ENCODE data around the gene RPL38. TPM values are rescaled to one million over a fixed set of nuclear protein-coding genes. Genes with fewer than 3 reads are reported as not detected.

RPL38 gene
- total RNA-seq, 2 donors from 2014 or later = 531 to 611 TPM

- 84% methylated on average over 7 of the region's 7 CpGs for WGBS
These were observed 39.6 kb upstream of the RPL38 start for GRCh38 chr17:74163836-74164235.

DNA sequence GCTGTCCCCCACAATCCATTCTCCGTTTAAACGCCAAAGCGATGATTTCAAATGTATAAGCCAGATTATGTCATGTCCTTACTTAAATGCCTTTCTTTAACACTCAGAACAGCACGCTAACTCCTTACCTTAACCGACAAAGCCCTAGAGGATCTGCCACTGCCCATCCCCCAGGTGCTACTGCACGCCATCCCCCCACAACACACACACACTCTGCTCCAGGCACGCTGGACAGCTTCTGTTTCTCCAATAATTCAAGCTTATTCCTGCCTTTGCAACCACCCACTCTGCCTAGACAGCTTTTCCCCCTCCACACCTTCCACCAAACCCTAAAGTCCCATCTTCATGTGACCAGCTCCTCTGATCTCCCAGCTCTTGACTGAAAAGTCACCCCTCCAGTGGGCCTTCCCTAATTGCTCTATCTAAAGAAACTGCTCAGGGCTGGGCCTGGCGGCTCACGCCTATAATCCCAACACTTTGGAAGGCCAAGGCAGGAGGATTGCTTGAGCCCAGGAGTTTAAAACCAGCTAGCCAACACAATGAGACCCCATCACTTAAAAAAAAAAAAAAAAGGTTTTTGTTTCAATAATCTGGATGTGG, 38.9 kb upstream of the RPL38 start:
- Histone ChIP-seq H3K27ac (no peak overlapping the region), H3K36me3 (no peaks in the 10 kb centered on the region), H3K4me3 (no peak overlapping the region), H3K4me1 (replicated peaks) (no peaks in the 10 kb centered on the region), H3K27me3 (replicated peaks; ENCODE audit: insufficient read depth) (no peaks in the 10 kb centered on the region), H3K9me3 (no peaks in the 10 kb centered on the region)
- WGBS = 89% methylated on average over 9 of the region's 9 CpGs
- DNase-seq (ENCODE audit: low spot score) = no peak
- intact Hi-C loops (cut with DNase I) = no loop called here
- no peak for TF ChIP-seq POLR2AphosphoS5 (IDR thresholded peaks at IDR 0.05)
- no peak for TF ChIP-seq POLR2A (IDR thresholded peaks at IDR 0.05)
- no peak for TF ChIP-seq CTCF (IDR thresholded peaks at IDR 0.05)

More at GRCh38 chr17:74163836-74164235, 39.6 kb upstream of the RPL38 start:
- H3K4me1 ChIP-seq (replicated peaks) = no peaks in the 10 kb centered on the region
- H3K4me3 ChIP-seq = no peak overlapping the region
- no peaks in the 10 kb centered on the region for H3K9me3 ChIP-seq
- TF ChIP-seq POLR2A (IDR thresholded peaks at IDR 0.05) (no peak), CTCF (IDR thresholded peaks at IDR 0.05) (no peak), POLR2AphosphoS5 (IDR thresholded peaks at IDR 0.05) (no peak)
- H3K27me3 ChIP-seq (replicated peaks; ENCODE audit: insufficient read depth) = no peaks in the 10 kb centered on the region
- intact Hi-C loops (cut with DNase I) = no loop called here
- DNase-seq (ENCODE audit: low spot score) = no peak
- H3K36me3 ChIP-seq = no peaks in the 10 kb centered on the region
- no peak overlapping the region for H3K27ac ChIP-seq

DNA sequence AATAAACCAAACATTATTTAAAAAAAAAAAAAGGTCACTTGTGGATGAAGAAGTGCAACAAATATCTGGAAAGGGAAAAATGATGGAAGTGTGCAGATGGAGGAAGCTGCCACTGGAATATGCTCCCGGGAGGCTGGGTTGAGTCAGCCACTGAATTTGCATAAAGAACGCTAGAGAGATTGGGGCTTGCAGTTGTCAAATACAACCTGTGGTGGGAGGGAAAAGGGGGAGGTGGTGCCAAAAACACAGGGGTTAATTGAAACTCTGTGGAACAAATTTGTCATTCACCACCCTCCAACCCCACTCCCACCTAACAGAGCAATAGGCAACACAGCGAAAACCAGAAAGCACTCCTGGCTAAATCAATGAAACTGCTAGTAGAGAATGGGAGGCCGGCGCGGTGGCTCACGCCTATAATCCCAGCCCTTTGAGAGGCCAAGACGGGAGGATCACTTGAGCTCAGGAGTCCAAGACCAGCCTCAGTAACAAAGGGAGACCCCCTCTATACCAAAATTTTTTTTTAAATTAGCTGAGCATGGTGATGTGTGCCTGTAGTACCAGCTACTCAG, 37.6 kb upstream of the RPL38 start:
- H3K27ac ChIP-seq = no peak overlapping the region
- no peaks in the 10 kb centered on the region for H3K36me3 ChIP-seq
- no peak overlapping the region for H3K4me3 ChIP-seq
- TF ChIP-seq POLR2AphosphoS5 (IDR thresholded peaks at IDR 0.05) = no peak
- TF ChIP-seq POLR2A (IDR thresholded peaks at IDR 0.05) = no peak
- TF ChIP-seq CTCF (IDR thresholded peaks at IDR 0.05) = no peak
- intact Hi-C loops (cut with DNase I) = no loop called here
- H3K9me3 ChIP-seq = no peaks in the 10 kb centered on the region
- 79% methylated on average over 8 of the region's 8 CpGs for WGBS
- no peaks in the 10 kb centered on the region for H3K27me3 ChIP-seq (replicated peaks; ENCODE audit: insufficient read depth)
- DNase-seq (ENCODE audit: low spot score) = no peak
- H3K4me1 ChIP-seq (replicated peaks) = no peaks in the 10 kb centered on the region

DNA sequence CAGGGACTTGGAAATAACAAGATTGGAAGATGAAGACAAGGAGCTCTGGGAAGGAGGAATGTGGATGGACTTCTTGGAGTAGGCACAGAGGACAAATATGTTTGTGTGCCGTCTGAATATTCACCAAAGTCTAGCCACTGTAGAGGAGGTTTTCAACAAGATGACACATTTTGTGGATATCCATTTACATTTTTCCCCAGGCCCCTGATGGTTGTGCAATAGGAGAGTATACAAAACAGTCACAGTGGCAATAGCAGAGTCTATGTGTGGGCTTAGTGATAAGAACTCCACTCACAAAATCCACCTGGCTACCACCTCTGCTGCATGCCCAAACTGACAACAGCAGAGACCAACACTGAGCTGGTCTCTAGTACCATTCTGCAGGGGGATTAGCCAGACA, 32.6 kb upstream of the RPL38 start:
- 59% methylated on average over 1 of the region's 1 CpG for WGBS
- Histone ChIP-seq H3K4me1 (replicated peaks) (no peaks in the 10 kb centered on the region), H3K27me3 (replicated peaks; ENCODE audit: insufficient read depth) (no peaks in the 10 kb centered on the region), H3K9me3 (no peaks in the 10 kb centered on the region), H3K36me3 (no peaks in the 10 kb centered on the region), H3K27ac (no peak overlapping the region), H3K4me3 (no peak overlapping the region)
- no peak for DNase-seq (ENCODE audit: low spot score)
- TF ChIP-seq POLR2A (IDR thresholded peaks at IDR 0.05) = no peak
- no peak for TF ChIP-seq POLR2AphosphoS5 (IDR thresholded peaks at IDR 0.05)
- no peak for TF ChIP-seq CTCF (IDR thresholded peaks at IDR 0.05)
- intact Hi-C loops (cut with DNase I) = no loop called here

- intact Hi-C loops (cut with DNase I) = no loop called here
These were observed 30.8 kb upstream of the RPL38 start for GRCh38 chr17:74172700-74173099.

More at GRCh38 chr17:74172700-74173099, 30.8 kb upstream of the RPL38 start:
- TF ChIP-seq CTCF (IDR thresholded peaks at IDR 0.05) (no peak), POLR2A (IDR thresholded peaks at IDR 0.05) (no peak), POLR2AphosphoS5 (IDR thresholded peaks at IDR 0.05) (no peak)
- Histone ChIP-seq H3K4me1 (replicated peaks) (no peaks in the 10 kb centered on the region), H3K27ac (no peak overlapping the region), H3K27me3 (replicated peaks; ENCODE audit: insufficient read depth) (no peaks in the 10 kb centered on the region), H3K36me3 (no peaks in the 10 kb centered on the region), H3K4me3 (no peak overlapping the region), H3K9me3 (no peaks in the 10 kb centered on the region)
- WGBS = 34% methylated on average over 3 of the region's 3 CpGs
- no peak for DNase-seq (ENCODE audit: low spot score)

Measured in prostate gland (tissue), 2 donors.